Measurements from ENCODE around the gene RNF223. TPM values are rescaled to one million over a fixed set of nuclear protein-coding genes. Genes with fewer than 3 reads are reported as not detected.

The RNF223 gene
- total RNA-seq: not detected in 2 replicates
- long read RNA-seq: 0 reads

GRCh38 chr1:1073743-1074587 lies at the start of gene RNF223:
TSS of gene RNF223 (minus strand) at chr1:1074306. CDS start at chr1:1072566, 1,740 bp downstream.
- no peak for DNase-seq (ENCODE audit: low read depth, low spot score)
- Mint-ChIP-seq H3K36me3 (ENCODE audit: low read depth) (no peaks in the 10 kb centered on the region), H3K9me3 (no peaks in the 10 kb centered on the region), H3K27ac (ENCODE audit: unreplicated experiment) (peak within 1 kb of the TSS; percentile 83), H3K27me3 (ENCODE audit: low read depth) (peaks cover 15% of the 10 kb centered on the region), H3K4me1 (peaks cover 9% of the 10 kb centered on the region), H3K4me3 (peak within 1 kb of the TSS; percentile 72)
- no peak for TF ChIP-seq CTCF (conservative IDR thresholded peaks at IDR 0.05)

GRCh38 chr1:1122981-1123480 lies 48.9 kb upstream of the RNF223 start:
- Mint-ChIP-seq H3K9me3 (no peaks in the 10 kb centered on the region), H3K4me1 (peaks cover 15% of the 10 kb centered on the region), H3K4me3 (peak overlapping the region; percentile 47), H3K36me3 (ENCODE audit: low read depth) (peaks cover 3% of the 10 kb centered on the region), H3K27me3 (ENCODE audit: low read depth) (peaks cover 28% of the 10 kb centered on the region), H3K27ac (ENCODE audit: unreplicated experiment) (peak overlapping the region; percentile 78)
- peak; percentile 34 for TF ChIP-seq CTCF (conservative IDR thresholded peaks at IDR 0.05)
- DNase-seq (ENCODE audit: low read depth, low spot score): no peak

GRCh38 chr1:1122078-1122811 lies 48.1 kb upstream of the RNF223 start:
- DNase-seq (ENCODE audit: low read depth, low spot score): peak; percentile 83

GRCh38 chr1:1121611-1122077 lies 47.5 kb upstream of the RNF223 start:
- no peak for TF ChIP-seq CTCF (conservative IDR thresholded peaks at IDR 0.05)
- DNase-seq (ENCODE audit: low read depth, low spot score): no peak
- Mint-ChIP-seq H3K27ac (ENCODE audit: unreplicated experiment) (no peak overlapping the region), H3K4me1 (peaks cover 15% of the 10 kb centered on the region), H3K4me3 (no peak overlapping the region), H3K27me3 (ENCODE audit: low read depth) (peaks cover 37% of the 10 kb centered on the region), H3K36me3 (ENCODE audit: low read depth) (peaks cover 3% of the 10 kb centered on the region), H3K9me3 (no peaks in the 10 kb centered on the region)

More at GRCh38 chr1:1122078-1122811, 48.1 kb upstream of the RNF223 start:
- H3K4me1 Mint-ChIP-seq: peaks cover 15% of the 10 kb centered on the region
- no peaks in the 10 kb centered on the region for H3K9me3 Mint-ChIP-seq
- no peak overlapping the region for H3K27ac Mint-ChIP-seq (ENCODE audit: unreplicated experiment)
- TF ChIP-seq CTCF (conservative IDR thresholded peaks at IDR 0.05): peak; percentile 93
- peaks cover 35% of the 10 kb centered on the region for H3K27me3 Mint-ChIP-seq (ENCODE audit: low read depth)
- H3K4me3 Mint-ChIP-seq: no peak overlapping the region
- H3K36me3 Mint-ChIP-seq (ENCODE audit: low read depth): peaks cover 3% of the 10 kb centered on the region

GRCh38 chr1:1120866-1121591 lies 46.9 kb upstream of the RNF223 start:
- H3K4me3 Mint-ChIP-seq: no peak overlapping the region
- H3K4me1 Mint-ChIP-seq: peaks cover 15% of the 10 kb centered on the region
- H3K27me3 Mint-ChIP-seq (ENCODE audit: low read depth): peaks cover 39% of the 10 kb centered on the region
- TF ChIP-seq CTCF (conservative IDR thresholded peaks at IDR 0.05): no peak
- H3K27ac Mint-ChIP-seq (ENCODE audit: unreplicated experiment): no peak overlapping the region
- H3K9me3 Mint-ChIP-seq: no peaks in the 10 kb centered on the region
- DNase-seq (ENCODE audit: low read depth, low spot score): no peak
- peaks cover 3% of the 10 kb centered on the region for H3K36me3 Mint-ChIP-seq (ENCODE audit: low read depth)

Measured in neural crest cell (in vitro differentiated cells).